Measurements from ENCODE around the gene SOCS2.

Gene SOCS2

GRCh38 chr12:93603762-93604161 is 31.3 kb downstream of the SOCS2 start (continued):
- TF ChIP-seq ZNF624 (tag by site-specific recombination; IDR thresholded peaks at IDR 0.05) (no peak), ZNF529 (tag by site-specific recombination; IDR thresholded peaks at IDR 0.05; ENCODE audit: insufficient replicate concordance) (no peak), ZNF561 (tag by site-specific recombination; IDR thresholded peaks at IDR 0.05; ENCODE audit: borderline replicate concordance) (no peak)

GRCh38 chr12:93608313-93608712 is 35.8 kb downstream of the SOCS2 start:
- Histone ChIP-seq H3K9me3 (ENCODE audit: control insufficient read depth, insufficient read depth, low read depth, low read length) (no peaks in the 10 kb centered on the region), H3K27ac (ENCODE audit: extremely low read depth, low read depth, low read length) (no peak overlapping the region), H3K4me1 (ENCODE audit: control insufficient read depth, insufficient read depth, low read length) (no peaks in the 10 kb centered on the region), H3K36me3 (ENCODE audit: control insufficient read depth in 2 of 2, insufficient read depth in 1 of 2, low read length in 2 of 2) (no peaks in the 10 kb centered on the region), H3K4me3 (ENCODE audit: low read depth, low read length) (no peak overlapping the region)
- TF ChIP-seq ATF2 (tag by site-specific recombination; IDR thresholded peaks at IDR 0.05; ENCODE audit: low read depth) = peak; percentile 74
- TF ChIP-seq ZNF521 (tag by site-specific recombination; IDR thresholded peaks at IDR 0.05) = no peak
- ChIA-PET POLR2A (interaction anchor here (0.7 kb wide), 1 partner anchor 19 kb away, joined by 5 read pairs; no protein-coding TSS in a partner anchor), CTCF (interaction anchor here (0.6 to 0.7 kb wide), 2 partner anchors 47 to 621 kb away, joined by 3 to 4 read pairs; no protein-coding TSS in a partner anchor)

- ChIA-PET POLR2A (no interaction called here), CTCF (interaction anchor here (0.6 kb wide), 1 partner anchor 29 kb away, joined by 3 read pairs; no protein-coding TSS in a partner anchor)
- Histone ChIP-seq H3K4me1 (ENCODE audit: control insufficient read depth, insufficient read depth, low read length) (no peaks in the 10 kb centered on the region), H3K27ac (ENCODE audit: extremely low read depth, low read depth, low read length) (no peak overlapping the region), H3K36me3 (ENCODE audit: control insufficient read depth in 2 of 2, insufficient read depth in 1 of 2, low read length in 2 of 2) (no peaks in the 10 kb centered on the region), H3K9me3 (ENCODE audit: control insufficient read depth, insufficient read depth, low read depth, low read length) (no peaks in the 10 kb centered on the region), H3K4me3 (ENCODE audit: low read depth, low read length) (no peak overlapping the region)
- no peak for TF ChIP-seq MEIS1 (CRISPR knock-in tag; IDR thresholded peaks at IDR 0.05; ENCODE audit: borderline replicate concordance)
- no peak for TF ChIP-seq ZNF701 (tag by site-specific recombination; IDR thresholded peaks at IDR 0.05)
Observed at GRCh38 chr12:93609281-93610192, 37.1 kb downstream of the SOCS2 start.

GRCh38 chr12:93612776-93613175 is 40.3 kb downstream of the SOCS2 start:
- Histone ChIP-seq H3K36me3 (ENCODE audit: control insufficient read depth in 2 of 2, insufficient read depth in 1 of 2, low read length in 2 of 2) (no peaks in the 10 kb centered on the region), H3K27ac (ENCODE audit: extremely low read depth, low read depth, low read length) (no peak overlapping the region), H3K4me1 (ENCODE audit: control insufficient read depth, insufficient read depth, low read length) (no peaks in the 10 kb centered on the region), H3K9me3 (ENCODE audit: control insufficient read depth, insufficient read depth, low read depth, low read length) (no peaks in the 10 kb centered on the region), H3K4me3 (ENCODE audit: low read depth, low read length) (no peak overlapping the region)
- CTCF ChIA-PET = interaction anchor here (0.7 to 0.8 kb wide), 2 partner anchors 10 to 746 kb away, joined by 3 to 4 read pairs; no protein-coding TSS in a partner anchor
- TF ChIP-seq ZNF148 (tag by site-specific recombination; IDR thresholded peaks at IDR 0.05; ENCODE audit: borderline replicate concordance) (no peak), HOXC10 (CRISPR knock-in tag; IDR thresholded peaks at IDR 0.05) (no peak), ZNF175 (tag by site-specific recombination; IDR thresholded peaks at IDR 0.05) (no peak), ZNF501 (tag by site-specific recombination; IDR thresholded peaks at IDR 0.05) (no peak), ZNF266 (tag by site-specific recombination; IDR thresholded peaks at IDR 0.05; ENCODE audit: low read depth) (no peak), ATF2 (tag by site-specific recombination; IDR thresholded peaks at IDR 0.05; ENCODE audit: low read depth) (no peak), ZNF391 (tag by site-specific recombination; IDR thresholded peaks at IDR 0.05; ENCODE audit: borderline replicate concordance, low read depth) (no peak)
- POLR2A ChIA-PET = no interaction called here
